GM18858 (cell line): ENCODE measurements around the gene NEXN.
"Not testable (repeated sequence)": the region's sequence is repeated elsewhere in the genome, so short reads cannot be mapped to it uniquely, and the experiment has no call there.

Experiments used
- ATAC-seq: cut with Tn5 transposase; IDR thresholded peaks from one replicate; pipeline ENCODE4 v1.9.1; 2021; ENCODE audit not compliant: unreplicated experiment

NEXN gene

DNA sequence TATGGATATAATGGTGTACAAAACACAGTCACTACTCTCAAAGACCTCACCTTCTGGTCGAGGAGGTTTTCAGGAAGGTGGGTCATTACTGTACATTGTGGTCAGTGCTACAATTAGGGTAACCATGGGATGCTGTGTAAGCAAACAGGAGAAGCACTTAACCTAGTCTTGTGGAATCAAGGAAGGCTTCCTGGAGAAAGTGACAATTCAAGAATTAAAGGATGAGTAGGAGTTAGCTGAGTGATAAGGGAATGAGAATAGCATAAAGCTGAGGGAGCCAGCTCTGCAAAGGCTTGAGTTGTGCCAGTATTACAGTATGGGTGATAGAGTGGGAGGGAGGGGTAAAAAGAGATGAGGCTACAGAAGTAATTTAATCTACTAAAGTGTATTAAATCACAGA lies 17.2 kb downstream of the NEXN start:
- no peak for ATAC-seq

DNA sequence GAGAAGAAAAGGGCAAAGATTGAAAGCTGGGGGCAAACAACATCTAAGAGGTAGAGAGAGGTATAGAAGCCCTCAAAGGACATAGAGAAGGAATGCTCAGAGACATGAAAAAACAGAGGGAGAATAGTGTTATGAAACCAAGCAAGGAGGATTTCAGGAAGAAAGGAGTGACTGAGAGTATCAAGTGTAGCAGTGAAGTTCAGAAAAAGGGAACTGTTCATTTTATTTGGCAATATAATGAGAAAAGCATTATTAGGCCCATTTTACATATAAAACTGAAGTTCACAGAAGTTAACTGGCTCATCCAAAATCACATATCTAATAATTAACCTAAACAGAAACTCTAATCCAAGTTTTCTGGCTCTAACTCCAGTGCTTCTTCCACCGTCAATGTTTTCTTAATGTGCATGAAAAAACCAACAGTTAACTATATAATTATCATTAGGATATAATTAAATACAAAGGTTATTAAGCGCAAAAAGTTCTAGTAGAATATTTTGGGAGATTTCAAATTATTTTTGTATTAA lies 17.7 kb downstream of the NEXN start:
- ATAC-seq = no peak

DNA sequence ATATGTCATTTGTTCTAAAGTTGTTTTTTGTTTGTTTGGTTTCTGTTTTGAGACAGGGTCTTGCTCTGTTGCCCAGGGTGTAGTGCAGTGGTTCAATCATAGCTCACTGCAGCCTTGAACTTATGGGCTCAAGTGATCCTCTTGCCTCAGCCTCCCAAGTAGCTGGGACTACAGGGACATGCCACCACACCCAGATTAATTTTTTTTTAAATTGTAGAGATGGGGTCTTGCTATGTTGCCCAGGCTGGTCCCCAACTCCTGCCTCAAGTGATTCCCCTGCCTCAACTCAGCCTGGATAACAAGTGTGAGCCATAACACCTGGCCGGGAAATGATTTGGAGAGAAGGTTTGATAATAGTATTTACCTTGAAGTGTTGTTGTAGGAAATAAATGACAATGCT lies 18.2 kb downstream of the NEXN start:
- ATAC-seq = no peak

DNA sequence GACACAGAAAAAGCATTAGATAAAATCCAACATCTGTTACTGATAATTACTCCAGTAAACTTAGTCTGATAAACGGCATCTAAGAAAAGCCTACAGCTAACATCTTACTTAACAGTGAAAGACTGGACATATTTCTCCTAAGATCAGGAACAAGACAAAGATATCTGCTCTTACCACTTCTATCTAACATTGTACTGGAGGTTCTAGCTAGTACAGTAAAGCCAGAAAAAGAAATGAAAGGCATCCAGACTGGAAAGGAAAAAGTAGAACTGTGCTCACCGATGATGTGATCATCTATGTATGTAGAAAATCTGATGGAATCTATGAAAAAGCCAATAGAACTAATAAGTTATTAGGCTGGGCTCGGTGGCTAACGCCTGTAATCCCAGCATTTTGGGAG lies 21.7 kb downstream of the NEXN start:
- ATAC-seq = no peak

DNA sequence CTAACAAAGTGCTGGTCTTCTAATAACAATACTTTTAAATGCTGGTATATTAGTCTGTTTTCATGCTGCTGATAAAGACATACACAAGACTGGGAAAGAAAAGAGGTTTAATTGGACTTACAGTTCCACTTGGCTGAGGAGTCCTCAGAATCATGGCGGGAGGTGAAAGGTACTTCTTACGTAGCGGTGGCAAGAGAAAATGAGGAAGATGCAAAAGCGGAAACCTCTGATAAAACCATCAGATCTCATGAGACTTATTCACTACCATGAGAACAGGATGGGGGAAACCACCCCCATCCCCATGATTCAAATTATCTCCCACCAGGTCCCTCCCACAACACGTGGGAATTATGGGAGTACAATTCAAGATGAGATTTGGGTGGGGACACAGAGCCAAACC lies 30.5 kb downstream of the NEXN start:
- not testable (repeated sequence) for ATAC-seq

DNA sequence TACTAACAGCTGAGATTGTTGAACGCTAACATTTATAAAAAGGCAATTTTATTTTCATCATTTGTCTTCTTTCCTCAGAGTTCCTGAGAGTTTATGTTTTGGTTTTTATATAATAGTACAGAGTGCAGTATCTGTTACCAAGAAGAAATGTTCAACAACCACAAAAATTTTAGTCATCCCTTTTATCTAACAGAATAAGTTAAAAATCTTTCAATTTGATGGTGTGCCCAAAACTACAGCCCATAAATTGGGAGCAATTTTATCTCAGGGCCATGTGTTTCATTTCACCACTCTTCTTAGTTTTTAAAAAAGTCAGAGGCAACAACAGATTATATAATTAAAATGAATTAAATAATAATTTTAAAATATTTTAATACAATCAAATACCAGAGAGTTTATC lies 37.1 kb downstream of the NEXN start:
- ATAC-seq = no peak

DNA sequence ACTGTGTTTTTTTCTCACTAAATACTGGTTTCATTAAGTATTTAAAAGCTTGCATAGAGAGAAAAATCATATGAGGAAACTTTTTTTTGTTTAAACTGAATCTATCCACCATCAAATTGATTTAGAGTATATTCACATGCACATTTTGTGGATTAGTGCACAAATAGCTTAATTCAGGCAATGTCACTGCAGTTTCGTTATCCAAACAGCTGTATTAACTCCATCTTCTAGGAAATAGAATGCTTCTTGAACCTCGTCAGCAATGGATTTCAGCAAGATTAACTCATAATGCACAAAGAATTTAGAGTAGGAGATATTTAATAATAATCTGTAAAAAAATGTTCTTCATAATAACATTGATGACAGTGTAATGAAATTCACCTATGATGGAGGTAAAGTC lies 37.5 kb downstream of the NEXN start:
- ATAC-seq = no peak

DNA sequence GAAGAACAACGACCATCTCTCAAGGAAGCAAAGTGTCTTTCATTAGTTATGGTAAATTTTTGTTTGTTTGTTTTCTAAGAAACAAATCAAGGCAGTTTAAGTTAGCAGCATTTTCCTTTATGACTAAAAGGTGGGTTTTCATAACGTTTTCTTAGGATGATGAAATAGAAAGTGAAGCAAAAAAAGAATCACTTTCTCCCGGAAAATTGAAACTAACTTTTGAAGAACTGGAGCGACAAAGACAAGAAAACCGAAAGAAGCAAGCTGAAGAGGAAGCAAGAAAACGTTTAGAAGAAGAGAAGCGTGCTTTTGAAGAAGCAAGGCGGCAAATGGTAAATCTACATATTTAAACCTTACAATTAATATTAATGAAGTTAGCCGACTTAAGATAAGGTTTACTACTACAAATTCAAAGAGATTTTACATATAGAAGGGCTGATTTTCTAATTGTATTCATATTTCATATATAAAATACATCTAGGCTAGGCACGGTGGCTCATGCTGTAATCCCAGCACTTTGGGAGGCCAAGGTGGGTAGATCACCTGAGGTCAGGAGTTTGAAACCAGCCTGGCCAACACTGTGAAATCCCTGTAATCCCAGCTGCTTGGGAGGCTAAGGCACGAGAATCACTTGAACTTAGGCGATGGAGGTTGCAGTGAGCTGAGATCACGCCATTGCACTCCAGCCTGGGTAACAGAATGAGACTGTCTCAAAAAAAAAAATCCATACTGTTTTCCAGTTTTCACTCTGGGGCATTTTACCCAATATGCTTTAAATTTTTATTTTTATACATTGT lies 38.3 kb downstream of the NEXN start:
- no peak for ATAC-seq

DNA sequence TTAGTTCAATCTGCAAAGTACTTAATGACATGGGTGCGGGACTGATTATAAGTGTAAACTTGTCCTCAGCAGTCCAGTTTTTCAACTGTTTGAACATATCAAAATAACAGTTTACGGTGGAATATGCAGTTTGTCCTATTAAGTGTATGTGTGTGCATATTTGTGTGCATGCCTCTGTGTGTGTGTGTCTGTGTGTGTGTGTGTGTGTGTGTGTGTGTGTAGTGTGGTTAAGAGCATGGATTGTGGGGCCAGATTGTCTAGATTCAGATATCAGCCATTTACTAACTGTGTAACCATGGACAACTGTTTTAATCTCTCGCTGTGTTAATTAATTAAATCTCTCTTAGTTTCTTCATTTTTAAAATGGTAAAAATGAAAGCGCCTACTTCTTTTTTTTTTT lies 39.0 kb downstream of the NEXN start:
- no peak for ATAC-seq

DNA sequence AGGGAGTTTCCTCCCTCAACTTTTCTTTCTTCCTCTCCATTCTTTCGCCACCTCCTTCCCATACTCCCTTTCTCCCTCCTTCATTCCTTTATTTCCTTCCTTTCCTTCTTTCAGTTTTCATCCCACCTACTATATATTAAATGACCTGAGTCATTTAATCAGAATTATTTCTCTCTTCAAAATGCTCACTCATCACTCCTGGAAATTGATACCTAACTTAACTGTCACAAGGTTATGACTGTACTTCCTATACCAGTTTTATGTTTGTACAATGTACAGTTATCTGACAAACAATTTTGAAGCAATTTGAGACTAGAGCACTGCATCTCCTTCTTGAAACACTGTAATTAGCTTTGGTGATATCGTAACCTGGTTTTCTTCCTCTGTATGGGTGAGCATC lies 41.4 kb downstream of the NEXN start:
- no peak for ATAC-seq

DNA sequence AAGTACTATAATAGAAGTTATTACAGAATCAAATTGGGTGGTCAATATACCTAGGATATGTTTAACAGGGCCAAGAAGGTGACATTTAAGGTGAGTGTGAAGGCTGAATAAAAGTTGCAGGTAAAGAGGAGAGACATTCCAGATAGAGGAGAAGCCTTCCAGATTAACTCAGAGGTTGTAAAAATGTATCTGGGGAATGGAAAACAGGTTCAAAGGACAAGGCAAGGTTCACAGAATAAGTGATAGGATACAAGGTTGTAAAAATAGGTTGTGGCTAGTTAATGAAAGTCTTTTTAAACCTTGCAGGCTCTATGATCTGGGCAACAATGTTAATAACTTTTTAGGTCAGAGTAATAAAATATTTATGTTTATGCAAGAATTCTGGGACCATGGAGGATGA lies 50.2 kb downstream of the NEXN start:
- no peak for ATAC-seq

DNA sequence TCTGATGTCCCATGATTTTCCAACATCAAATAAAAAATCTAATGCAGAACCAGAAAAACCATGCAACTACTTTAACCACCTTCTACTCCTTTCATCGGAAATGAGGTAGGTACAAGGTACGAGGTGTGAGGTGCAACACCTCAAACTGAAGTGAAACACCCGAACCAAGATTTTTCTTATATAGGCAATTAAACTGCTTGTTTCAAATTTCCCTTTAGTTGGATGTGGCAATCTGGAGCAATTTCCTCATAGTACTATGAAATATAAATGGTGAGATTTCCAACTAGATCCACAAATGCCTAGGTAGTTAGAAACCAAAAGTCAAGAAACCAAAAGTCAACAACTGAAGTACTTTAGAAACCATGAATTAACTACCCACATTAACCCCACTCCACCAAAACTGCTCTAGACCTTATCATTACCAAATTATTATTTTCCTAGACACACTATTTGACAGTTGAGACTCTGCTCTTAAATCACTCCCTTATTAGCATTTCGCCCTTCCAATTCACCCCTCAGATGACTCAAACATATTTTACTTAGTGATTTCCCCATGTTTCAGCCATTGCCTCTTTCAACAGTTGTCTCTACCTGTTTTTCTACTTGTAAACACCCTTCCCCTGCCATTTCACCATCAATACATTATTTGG lies 52.6 kb downstream of the NEXN start:
- ATAC-seq = no peak

DNA sequence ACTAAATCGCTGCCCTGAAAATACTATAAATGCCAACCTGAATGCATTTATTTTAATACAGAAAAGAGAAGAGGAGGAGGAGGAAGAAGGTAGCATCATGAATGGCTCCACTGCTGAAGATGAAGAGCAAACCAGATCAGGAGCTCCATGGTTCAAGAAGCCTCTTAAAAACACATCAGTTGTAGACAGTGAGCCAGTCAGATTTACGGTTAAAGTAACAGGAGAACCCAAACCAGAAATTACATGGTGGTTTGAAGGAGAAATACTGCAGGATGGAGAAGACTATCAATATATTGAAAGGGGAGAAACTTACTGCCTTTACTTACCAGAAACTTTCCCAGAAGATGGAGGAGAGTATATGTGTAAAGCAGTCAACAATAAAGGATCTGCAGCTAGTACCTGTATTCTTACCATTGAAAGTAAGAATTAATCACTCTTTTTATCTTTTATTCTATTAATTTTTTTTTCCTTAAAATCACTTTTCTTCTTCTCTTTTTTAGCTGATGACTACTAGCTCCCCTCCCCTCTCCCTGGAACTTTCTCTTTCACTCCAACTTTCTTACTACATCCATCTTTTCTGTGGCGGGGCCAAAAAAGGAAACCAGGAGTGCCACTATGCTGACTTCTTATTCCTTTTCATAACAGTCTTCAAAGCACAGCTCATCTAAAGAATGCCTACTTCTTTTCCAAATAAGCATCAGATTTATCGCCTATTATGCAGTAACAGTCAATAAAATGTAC lies 54.1 kb downstream of the NEXN start:
- ATAC-seq = no peak

DNA sequence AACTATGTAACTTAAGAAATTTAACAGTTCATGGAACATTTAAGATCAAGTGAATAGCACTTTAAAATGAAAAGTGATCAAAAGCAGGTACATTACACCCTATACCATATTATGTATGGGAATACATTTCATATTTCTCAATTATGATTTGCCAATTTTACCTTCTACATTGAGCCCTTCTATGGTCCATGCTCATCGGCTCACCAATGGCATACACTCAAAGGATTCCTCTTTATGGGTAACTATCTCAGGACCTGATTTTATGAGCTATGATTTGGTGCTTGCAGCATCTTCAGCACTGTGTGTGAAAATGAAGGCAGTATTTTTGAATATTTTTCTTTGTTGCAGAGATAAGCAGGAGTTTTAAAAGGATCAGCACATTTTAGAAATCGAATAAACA lies 56.9 kb downstream of the NEXN start:
- no peak for ATAC-seq

DNA sequence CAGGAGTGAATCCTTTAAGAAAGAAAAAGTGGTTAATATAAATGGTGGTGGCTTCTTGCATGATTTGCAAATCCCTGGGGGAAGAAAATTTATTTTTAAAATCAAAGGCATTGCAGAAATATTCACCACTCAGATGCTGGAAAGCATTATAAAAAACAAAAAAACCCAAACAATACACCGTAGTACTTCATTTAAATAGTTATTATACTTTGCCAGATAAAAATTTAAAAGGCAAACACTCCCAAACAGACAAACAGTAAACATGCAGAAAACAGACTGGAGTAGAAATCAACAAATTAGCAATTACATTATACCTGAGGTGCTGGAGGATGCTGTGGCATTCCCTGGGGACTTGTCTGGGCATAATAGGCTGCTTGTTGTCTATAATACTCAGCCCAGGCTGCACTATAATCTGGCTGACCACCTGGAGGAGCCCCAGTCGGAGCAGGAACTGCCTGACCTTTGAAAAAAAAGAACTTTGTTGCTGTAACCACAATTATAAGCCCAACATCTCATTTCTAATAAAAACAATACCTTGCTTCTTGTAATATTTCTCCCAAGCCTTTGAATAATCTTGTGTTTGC lies 60.5 kb downstream of the NEXN start:
- ATAC-seq = no peak

DNA sequence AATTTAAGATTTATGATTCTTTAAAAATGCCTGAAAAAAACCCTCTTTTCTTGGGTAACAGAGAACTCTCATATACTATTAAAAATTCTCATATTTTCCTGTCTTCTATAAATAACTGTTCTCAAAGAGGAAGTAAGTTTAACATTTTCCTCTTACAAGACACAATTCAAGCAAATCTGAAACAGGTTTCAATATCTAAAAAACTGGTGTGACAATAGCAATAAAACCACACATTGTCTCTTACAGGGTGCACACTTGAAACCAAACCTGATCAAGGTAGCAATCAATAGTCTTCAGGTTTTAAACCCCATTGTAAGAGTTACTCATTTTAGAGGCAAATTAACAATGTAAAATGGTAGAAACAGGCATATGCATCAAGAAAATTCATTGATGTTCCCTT lies 62.4 kb downstream of the NEXN start:
- ATAC-seq = peak; percentile 68

DNA sequence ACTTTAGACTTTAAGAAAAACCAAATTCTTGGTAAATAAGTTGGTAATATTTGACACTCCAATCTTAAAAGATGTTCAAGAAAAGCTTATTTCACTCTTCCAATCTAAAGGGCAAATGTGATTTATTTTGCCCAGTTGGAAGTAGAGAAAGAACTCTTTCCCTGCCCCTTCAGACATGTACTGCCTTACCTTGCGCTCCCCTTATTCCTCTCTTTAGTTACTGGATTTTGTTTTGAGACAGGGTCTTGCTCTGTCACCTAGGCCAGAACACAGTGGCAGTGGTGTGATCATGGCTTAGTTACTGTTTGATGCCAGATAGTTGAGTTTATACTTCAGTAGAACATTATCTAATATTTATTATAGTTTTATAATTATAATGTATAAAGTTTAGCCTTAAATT lies 62.9 kb downstream of the NEXN start:
- ATAC-seq = no peak

DNA sequence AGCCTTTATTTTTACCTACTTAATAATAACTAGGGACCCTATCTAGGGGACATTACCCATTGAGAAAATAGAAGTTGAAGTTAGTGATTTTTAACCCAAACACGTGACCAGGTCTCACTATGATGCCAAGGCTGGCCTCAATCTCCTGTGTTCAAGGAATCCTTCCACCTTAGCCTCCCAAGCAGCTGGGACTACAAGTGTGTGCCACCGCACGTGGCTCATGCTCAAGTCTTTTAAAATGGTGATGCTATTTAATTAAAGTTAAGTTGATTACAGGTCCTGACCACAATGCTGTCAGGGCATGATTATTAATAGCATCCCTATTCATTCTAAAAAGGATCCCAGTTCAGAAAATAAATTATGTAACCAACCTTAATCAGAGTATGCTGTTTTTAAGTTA lies 65.5 kb downstream of the NEXN start:
- no peak for ATAC-seq

DNA sequence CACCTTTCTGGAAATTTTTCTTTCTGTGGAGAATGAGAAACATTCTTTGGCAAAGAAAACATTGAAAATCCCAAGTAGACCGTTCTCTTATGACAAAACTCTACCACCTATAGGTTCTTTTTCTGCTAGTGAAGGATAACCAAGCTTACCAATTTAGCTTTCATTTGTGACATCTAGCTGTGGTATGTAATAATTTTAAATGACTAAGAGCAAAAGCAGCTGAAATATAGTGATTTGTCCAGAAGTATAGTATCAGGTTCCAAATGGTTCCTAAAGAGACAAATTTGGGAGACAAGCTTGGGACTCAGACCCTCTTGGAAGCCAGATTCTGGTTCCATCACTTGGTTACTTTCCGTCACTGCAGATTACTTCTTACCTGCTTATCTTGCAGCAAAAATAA lies 66.1 kb downstream of the NEXN start:
- no peak for ATAC-seq

DNA sequence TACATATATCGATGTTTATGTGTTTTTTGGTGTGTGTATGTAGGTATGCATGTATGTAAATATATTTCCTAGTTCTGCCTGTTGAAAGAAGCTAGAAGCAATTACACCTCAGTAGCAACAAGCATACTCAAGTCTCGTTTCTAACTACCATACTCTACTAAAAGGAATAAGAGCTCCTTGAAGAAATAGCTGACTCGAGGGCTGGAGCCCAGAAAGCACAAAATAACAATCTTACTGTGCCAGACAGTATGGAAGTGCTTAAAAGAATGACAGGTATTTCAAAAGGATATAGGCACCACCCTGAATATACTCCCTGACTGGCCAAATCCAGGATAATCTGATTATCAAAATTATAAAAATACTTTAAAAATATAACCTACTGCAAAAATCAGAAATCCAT lies 67.3 kb downstream of the NEXN start:
- no peak for ATAC-seq

DNA sequence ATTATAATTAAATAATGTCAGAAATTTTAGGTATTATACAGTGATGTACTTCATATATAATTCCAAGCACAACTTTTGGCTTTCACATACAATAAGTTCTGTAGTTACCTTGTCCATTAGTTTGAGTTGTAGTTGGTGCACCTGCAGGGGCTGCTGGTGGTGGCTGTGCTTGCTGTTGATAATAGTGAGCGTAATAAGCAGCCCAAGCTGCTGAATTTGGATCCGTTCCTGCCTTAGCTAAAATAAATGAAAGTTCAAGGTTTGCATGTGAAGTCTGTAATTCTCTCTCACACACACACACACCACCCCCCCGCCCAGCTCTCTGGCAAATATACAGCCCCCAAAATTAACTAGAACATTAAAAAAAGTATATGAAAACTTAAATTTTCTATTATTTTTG lies 68.0 kb downstream of the NEXN start:
- no peak for ATAC-seq

DNA sequence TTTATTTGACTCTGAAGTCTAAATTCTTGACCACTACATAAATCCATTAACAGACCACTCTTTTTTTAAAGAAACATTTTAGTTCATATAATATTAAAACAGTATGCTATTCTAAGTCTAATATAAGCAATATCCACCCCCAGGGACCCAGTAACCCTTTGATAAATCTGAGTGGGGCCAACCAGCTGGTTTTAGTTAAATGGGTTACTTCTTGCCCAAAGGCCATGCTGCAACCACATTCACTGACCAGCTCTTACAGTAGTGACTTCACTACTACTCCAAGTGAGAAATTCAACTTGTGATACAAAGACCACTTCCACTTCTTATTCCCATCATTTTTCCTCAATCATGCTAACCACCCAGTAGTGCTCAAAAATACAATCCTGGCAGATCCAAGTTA lies 70.0 kb downstream of the NEXN start:
- ATAC-seq = no peak
